ENCODE data around the gene OR4N5.
"Not testable (repeated sequence)": the region's sequence is repeated elsewhere in the genome, so short reads cannot be mapped to it uniquely, and the experiment has no call there.

Gene OR4N5

DNA sequence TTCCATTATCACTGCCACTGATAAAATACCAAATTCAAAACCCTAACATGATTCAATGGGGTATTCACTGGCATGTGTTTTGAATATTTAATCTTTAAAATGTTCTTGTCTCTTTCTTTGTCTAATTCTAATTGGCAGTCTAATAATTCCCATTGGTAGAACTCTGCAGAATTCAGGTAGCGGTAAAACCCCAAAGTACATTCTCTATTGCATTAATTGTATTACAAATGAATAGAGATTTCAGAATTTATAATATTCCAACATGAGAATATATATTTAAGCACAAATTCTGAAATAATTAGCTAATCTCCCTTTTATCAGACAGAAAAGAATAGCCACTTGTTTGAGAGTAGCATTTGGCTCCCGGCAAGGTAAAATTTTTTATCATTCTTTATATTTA lies at the start of gene OR4N5:
OR4N5 (plus strand) TSS at position 301 of the 400 bp plus-strand sequence. CDS start 4,916 bp downstream, outside the sequence.
- DNase-seq = no peak

GRCh38 chr14:20092050-20092449 lies 46.6 kb upstream of the OR4N5 start:
- DNase-seq = no peak

GRCh38 chr14:20093442-20093841 lies 45.2 kb upstream of the OR4N5 start:
- peak in 1 of 2 experiments; percentile 11 for DNase-seq

- not testable (repeated sequence) for DNase-seq
These were observed 39.5 kb upstream of the OR4N5 start for GRCh38 chr14:20098926-20099770.

DNA sequence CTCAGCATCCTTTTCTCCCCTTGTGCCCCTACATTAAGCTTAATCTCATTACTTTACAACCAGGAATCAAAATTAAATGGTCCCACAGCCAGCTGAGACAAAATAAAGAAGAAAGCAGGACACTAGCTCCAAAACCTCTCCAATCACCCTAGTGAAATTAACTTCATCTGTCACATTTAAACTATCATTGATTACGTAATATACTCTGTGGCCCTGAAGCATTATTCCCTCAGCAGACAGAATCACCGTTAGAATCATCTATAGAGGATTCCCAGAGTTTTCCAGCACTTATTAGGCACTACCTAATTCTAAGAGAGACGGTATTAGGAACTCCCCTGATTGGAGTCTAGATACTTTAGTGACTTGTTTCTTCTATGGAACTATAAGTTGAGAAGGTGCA lies 28.2 kb upstream of the OR4N5 start, which contains the start of gene OR4K17:
OR4K17 (plus strand) TSS at position 302 of the 400 bp plus-strand sequence. CDS start 6,761 bp downstream, outside the sequence.
- DNase-seq = no peak

DNA sequence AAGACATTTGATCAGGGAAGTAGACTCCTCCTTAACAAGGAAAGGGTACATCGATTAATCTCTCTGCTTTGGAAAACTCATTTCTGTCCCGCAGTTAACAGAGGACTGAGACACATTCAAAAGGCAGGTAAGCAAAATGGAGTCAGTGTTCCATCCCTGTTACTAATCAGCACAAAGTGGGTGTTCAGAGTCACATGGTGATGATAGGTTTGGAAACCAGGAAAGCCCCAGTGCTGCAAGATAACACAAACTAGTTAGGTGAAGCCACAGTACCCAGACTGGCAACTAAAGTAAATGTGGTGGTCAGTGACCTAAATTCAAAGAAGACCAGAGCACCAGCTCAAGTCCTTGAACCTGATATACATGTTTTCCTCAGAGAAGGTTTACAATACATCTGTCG lies 26.3 kb upstream of the OR4N5 start:
- DNase-seq = no peak

- no peak for DNase-seq
These were observed 21.9 kb upstream of the OR4N5 start for GRCh38 chr14:20116748-20117147.

GRCh38 chr14:20118795-20119194 lies 19.8 kb upstream of the OR4N5 start:
- no peak for DNase-seq

DNA sequence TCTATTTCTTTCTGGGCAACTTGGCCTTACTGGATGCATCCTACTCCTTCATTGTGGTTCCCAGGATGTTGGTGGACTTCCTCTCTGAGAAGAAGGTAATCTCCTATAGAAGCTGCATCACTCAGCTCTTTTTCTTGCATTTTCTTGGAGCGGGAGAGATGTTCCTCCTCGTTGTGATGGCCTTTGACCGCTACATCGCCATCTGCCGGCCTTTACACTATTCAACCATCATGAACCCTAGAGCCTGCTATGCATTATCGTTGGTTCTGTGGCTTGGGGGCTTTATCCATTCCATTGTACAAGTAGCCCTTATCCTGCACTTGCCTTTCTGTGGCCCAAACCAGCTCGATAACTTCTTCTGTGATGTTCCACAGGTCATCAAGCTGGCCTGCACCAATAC lies 5.3 kb downstream of the OR4N5 start:
- DNase-seq = no peak

DNA sequence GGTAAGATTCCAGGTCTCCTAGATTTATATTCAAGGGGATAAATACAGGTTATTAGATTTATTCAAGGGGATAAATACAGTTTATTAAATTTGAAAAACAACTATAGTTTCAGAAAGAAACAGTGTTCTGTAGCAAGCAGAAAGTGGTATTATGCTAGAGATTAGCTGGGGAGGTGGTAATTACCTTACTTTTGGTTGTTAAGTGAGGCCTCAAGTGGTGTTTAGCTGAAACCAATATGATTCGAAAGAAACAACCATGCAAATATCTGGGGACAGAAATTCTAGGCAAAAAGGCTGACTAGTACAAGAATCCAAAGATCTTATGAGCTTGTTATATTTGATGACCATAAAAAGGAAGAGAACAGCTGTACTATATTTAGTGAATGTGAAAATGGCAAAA lies 6.2 kb downstream of the OR4N5 start:
- no peak for DNase-seq

DNA sequence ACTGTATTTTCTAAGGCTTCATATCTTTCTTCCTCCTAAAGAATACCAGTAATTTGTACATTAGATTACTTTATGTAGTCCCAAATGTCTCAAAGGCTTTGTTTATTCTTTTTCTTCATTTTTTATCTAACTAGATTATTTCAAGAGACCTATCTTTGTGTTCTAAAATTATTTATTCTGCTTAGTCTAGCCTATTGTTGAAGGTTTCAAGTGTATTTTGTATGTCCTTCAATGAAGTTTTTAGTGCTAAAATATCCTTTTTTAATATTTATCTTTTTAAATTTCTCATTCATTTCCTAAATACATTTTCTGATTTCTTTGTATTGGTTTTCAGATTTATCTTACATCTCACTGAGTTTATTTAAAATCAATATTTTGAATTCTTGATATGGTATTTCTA lies 25.8 kb downstream of the OR4N5 start:
- DNase-seq = no peak

DNA sequence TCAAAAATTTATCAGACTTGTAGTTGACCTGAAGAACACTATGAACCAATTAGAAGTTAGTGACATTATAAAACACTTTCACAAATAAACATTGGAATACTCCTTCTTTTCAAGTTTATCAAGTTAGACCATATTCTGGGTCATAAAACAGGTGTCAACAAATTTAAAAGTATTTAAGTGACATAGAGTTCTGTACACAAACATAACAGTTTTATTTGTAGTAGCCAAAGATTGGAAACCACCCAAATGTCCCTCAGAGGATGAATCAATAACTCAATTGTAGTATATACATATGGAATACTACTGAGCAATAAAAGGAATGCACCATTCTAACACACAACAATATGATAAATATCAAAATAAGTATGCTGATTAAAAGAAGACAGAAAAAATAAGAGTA lies 28.5 kb downstream of the OR4N5 start:
- no peak for DNase-seq

GRCh38 chr14:20169852-20170251 lies 31.2 kb downstream of the OR4N5 start:
- DNase-seq = not testable (repeated sequence)

GRCh38 chr14:20174205-20174604 lies 35.6 kb downstream of the OR4N5 start:
- DNase-seq = not testable (repeated sequence)

DNA sequence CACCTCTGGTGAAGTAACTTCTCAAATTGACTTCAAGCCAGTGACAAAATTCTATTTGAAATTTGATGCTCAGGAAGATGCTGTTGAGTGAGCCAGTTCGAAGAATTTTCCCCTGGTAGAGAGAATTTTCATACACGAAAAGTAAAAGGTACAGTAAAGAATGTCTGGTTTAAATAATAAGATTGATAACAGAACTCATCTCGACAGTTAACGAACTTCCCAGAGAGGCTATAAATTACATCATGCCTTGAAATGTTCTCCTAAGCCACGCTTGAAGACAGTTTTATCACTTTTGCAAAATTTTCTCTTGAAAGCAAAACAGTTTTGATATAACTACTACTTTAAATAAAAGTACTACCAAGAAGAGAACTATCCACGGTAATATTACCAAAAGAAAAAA lies 37.7 kb downstream of the OR4N5 start:
- DNase-seq = no peak

DNA sequence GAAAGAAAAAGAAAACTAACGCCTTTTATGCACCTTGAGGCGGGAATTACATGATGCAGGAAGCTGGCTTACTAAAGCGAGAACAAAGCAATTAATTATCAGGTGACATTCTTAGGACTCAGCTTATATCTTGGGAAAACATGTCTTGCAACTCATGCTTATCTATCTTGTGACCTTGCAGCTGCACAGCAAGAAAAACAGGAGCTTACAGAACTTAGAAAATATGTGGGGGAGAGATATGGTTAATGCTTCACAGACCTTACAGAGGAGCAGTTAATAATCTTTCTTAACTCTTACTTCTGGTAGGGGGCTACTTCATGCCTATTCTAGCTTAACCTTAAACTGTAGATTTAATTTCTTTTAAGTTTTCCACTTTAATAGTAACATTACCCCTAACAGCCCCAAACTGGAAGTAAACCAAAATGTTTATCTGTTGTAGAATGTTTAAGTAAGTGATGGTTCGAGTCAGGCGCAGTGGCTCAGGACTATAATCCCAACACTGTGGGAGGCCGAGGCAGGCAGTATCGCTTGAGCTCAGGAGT lies 38.9 kb downstream of the OR4N5 start:
- DNase-seq = no peak

DNA sequence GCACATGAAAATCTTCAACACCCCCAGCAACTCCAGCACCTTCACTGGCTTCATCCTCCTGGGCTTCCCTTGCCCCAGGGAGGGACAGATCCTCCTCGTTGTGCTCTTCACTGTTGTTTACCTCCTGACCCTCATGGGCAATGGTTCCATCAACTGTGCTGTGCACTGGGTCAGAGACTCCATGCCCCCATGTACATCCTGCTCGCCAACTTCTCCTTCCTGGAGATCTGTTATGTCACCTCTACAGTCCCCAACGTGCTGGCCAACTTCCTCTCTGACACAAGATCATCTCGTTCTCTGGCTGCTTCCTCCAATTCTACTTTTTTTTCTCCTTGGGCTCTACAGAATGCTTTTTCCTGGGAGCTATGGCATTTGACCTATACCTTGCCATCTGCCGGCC lies 40.6 kb downstream of the OR4N5 start:
- DNase-seq = peak; percentile 45 to 60

DNA sequence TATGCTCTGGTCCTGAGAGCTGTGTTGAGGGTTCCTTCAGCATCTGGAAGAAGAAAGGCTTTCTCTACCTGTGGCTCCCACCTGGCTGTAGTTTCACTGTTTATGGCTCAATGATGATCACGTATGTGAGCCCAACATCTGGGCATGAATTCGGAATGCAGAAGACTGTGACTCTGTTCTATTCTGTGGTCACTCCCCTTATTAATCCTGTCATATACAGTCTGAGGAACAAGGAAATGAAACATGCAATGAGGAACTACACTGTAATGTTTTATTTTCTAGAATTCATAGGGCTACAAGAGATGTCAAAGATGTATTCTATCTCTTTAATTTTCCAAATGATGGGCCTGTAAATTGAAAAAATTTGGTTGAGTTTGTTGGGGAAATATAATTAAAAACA lies 41.3 kb downstream of the OR4N5 start:
- no peak for DNase-seq

DNA sequence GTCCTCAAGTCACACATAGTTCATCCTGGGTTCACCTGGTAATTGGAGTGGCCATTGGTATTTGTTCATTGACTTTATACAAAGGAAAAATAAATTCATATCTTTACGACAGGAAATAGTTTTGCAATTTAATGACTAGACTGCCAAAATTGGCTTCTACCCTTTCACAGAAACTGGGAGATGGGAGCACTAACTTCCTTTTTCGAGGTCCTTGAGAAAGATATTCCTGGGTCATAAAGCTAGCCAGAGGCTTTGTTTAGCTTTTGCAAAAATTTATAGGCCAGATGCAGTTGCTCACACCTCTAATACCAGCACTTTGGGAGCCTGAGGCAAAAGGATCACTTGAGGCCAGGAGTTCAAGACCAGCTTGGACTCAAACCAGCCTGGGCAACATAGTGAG lies 41.9 kb downstream of the OR4N5 start:
- DNase-seq = no peak

DNA sequence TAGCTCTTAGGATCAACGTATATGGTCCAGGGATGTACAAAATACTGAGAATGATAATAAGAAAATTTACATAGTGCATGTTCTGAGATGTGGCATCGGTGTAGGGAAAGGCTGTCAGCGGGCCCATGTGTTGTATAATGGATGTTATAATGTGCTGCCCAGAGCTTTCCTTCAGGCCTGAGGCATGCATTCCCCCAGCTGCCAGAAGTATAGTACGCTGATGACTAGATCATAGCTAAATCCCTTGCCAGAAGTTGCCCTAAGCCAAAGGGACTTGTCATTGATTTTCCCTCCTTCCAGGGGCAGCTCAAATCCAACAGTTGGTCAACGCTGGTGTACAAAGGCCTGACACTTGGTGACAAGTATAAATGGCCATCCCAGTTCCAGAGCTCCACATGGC lies 45.6 kb downstream of the OR4N5 start:
- no peak for DNase-seq

DNA sequence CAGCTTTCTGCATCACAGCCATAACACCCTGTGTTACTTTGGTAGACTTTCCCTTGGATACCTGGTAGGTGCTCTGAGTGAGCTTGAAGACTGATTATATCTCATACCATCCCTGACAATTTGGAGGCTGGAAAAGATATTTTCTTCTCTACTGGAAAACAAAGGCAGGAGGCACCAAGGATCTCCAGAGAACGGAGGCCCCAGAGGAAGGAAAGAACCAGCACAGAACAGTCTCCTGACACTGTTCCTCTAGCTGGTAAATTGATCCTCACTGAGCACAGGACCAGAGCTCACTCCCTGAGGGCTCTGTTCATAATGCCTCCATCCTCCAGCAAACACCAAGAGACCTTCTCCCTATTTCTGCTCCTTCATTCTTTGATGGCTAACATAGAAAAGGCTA lies 52.0 kb downstream of the OR4N5 start, which contains the start of gene OR11G2:
OR11G2 (plus strand) TSS at position 301 of the 400 bp plus-strand sequence. CDS start 6,542 bp downstream, outside the sequence.
- DNase-seq = no peak

DNA sequence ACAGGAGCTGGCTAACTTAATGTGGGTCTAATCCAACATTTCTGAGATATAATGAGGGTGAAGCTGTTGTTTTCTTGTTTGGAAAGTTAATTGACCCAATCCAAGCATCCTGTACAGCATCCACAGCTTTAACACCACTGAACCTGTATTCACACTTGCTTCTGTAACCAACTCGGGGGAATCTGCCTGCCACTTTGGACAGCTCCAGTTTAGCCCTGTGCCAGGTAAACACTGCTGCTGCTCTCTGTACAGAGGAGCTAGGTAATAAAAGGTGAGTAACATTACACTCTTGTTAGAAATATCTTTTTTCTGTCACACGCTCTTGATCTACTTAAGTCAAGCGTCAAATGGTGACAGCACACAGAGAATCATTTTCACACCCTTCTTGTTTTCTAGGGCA lies 52.8 kb downstream of the OR4N5 start:
- DNase-seq = no peak

DNA sequence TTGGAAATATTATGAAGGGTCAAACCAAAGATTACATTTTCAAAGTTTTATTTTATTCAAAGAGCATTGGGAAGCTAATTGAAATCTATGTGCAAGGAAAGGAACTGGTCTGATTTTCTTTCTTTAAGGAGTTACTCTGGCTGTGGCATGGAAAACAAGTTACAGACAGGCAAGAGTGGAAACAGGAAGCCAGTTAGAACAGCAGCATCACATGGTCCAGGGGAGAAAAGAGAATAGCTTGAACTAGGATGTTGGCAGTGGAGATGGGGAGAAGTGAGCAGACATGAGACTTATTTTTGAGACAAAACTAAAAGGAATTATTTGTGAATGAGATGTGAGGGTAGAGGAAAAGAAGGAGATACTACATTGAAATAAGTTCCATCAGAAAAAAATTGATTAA lies 55.5 kb downstream of the OR4N5 start:
- DNase-seq = no peak

Data from AML-193 (cell line).